Spinal cord (tissue), 10 donors: Measurements from ENCODE around the gene DIS3L2. TPM values are rescaled to one million over a fixed set of nuclear protein-coding genes. Genes with fewer than 3 reads are reported as not detected.

Experiments used
- DNase-seq, 6 donors: peaks; one replicate each; pipeline versions ENCODE4 v3.0.0 to v3.0.0-alpha.2; 2013 to 2015; ENCODE audit warnings: low spot score in 6 of 6, low read depth in 4 of 6
- H3K27ac ChIP-seq: one replicate; pipeline ENCODE4 v1.5.1; 2013; ENCODE audit warnings: low read depth, low read length, control low read depth
- H3K27me3 ChIP-seq: one replicate; pipeline ENCODE4 v1.6.1; 2013; ENCODE audit warnings: low read length; ENCODE audit not compliant: control insufficient read depth, insufficient read depth
- H3K36me3 ChIP-seq: one replicate; pipeline ENCODE4 v1.6.1; 2013; ENCODE audit warnings: low read length; ENCODE audit not compliant: control insufficient read depth, insufficient read depth
- H3K4me1 ChIP-seq: one replicate; pipeline ENCODE4 v1.6.1; 2013; ENCODE audit warnings: low read length; ENCODE audit not compliant: control insufficient read depth, insufficient read depth
- H3K4me3 ChIP-seq: one replicate; pipeline ENCODE4 v1.5.1; 2013; ENCODE audit warnings: low read depth, low read length, control low read depth
- H3K9me3 ChIP-seq: one replicate; pipeline ENCODE4 v1.6.1; 2013; ENCODE audit warnings: low read length; ENCODE audit not compliant: control insufficient read depth, insufficient read depth
- WGBS: methylation state at CpG from one replicate; pipeline ENCODE4 v1.1.5; 2013; ENCODE audit warnings: missing lambda C conversion rate; ENCODE audit not compliant: insufficient coverage; 5-methylcytosine and 5-hydroxymethylcytosine counted together
- polyA plus RNA-seq, 2 donors: library from polyadenylated mRNA; unstranded; fragments of 120-200 nt; gene quantifications; one replicate each; pipeline ENCODE4 v1.2.1, GENCODE V29; 2013; ENCODE audit not compliant: insufficient read length in 2 of 2
- total RNA-seq, 2 donors: library from RNA; depleted of rRNA in 1 of 2; stranded (reverse); fragments of 120-200 nt in 1 of 2; fragments of >200 nt in 1 of 2; gene quantifications; one replicate each; pipeline versions ENCODE4 v1.2.3 to v1.2.4, GENCODE V29; 2013 to 2014
- donor health status: healthy.

The DIS3L2 gene
- total and polyA plus RNA-seq, 4 donors, result 29.8 to 37.2 (median 33.2) TPM

DNA sequence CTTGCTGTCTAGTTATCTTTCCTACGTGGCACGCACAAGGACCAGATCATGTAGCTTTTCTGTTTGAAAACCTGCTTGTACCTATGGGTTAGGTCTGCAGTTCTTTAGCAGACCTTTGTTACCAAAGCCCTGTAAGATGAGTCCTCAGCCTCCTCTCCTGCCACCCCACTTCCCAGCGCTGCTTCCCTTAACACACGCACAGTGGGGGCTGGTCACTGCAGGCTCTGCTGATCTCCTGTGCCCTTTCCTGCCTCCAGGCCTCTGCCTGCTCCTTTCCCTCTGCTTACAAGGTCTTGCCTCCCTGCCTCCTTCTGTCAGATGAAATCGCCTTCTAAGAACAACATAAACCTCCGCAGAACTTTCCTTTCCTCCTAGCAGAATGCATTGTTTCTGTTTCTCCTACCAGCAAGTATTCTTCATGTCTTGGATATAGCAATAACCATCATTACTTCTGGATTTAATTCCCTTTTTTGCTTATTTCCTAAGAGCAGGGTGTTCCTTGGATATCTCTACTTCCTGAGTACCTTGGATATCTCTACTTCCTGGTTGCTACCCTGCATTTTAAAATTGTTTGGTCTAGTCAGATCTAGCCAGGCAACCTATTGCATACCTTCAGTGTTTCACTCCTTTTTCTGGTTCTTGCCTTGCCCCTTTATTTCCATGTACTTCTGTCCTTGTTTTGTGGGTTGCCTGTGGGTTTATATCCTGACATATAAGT, 257.4 kb downstream of the DIS3L2 start:
- DNase-seq, result no peak
- WGBS, result 93% methylated on average over 6 of the region's 6 CpGs
- Histone ChIP-seq H3K4me1 (no peaks in the 10 kb centered on the region), H3K4me3 (no peak overlapping the region), H3K36me3 (no peaks in the 10 kb centered on the region), H3K9me3 (no peaks in the 10 kb centered on the region), H3K27me3 (no peaks in the 10 kb centered on the region), H3K27ac (no peak overlapping the region)

DNA sequence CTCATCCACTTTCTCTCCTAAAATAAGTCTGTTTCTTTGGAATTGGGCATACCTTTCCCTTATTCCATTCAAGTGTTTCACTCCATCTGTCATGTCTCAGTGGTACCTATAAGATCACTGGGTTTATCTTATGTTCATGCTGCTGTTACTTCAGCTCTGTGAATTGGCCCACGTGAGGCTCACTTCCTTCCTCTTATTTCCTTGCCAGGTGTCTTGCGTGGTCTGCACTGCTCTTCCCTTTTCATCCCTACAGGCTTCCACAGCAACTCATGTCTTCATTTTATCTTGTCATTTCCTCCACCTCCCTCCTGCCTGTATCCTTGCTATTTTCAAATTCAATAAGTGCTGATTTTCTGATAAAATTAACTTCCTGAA, 258.0 kb downstream of the DIS3L2 start:
- 85% methylated on average over 2 of the region's 2 CpGs for WGBS
- DNase-seq, result no peak
- no peaks in the 10 kb centered on the region for H3K4me1 ChIP-seq

GRCh38 chr2:232219932-232220331, 258.4 kb downstream of the DIS3L2 start:
- Histone ChIP-seq H3K4me3 (no peak overlapping the region), H3K27ac (no peak overlapping the region), H3K9me3 (no peaks in the 10 kb centered on the region), H3K4me1 (no peaks in the 10 kb centered on the region), H3K27me3 (no peaks in the 10 kb centered on the region), H3K36me3 (no peaks in the 10 kb centered on the region)
- WGBS, result 100% methylated on average over 2 of the region's 5 CpGs
- no peak for DNase-seq

More for the DNA sequence above, 258.0 kb downstream of the DIS3L2 start:
- Histone ChIP-seq H3K9me3 (no peaks in the 10 kb centered on the region), H3K27me3 (no peaks in the 10 kb centered on the region), H3K27ac (no peak overlapping the region), H3K4me3 (no peak overlapping the region), H3K36me3 (no peaks in the 10 kb centered on the region)

DNA sequence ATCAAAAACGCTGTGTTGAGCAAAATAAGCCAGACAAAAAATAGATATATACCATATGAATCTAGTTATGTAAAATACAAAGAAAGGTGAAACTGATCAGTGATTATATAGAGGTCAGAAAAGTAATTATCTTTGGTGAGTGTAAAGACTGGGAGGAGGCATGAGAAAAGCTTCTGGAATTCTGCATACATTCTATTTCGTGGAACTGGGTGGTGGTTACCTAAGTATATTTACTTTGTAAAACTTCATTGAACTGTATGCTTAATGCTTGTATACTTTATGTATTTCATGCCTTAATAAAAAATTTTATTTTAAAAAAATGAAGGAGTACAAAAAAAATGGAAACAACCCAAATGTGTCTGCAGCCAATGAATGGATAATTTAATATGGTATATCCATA, 263.9 kb downstream of the DIS3L2 start:
- Histone ChIP-seq H3K27me3 (no peaks in the 10 kb centered on the region), H3K4me1 (peaks cover 7% of the 10 kb centered on the region), H3K4me3 (no peak overlapping the region), H3K9me3 (no peaks in the 10 kb centered on the region), H3K36me3 (no peaks in the 10 kb centered on the region), H3K27ac (no peak overlapping the region)
- no CpG with 5 or more reads among the region's 2 CpGs for WGBS
- no peak for DNase-seq

- Histone ChIP-seq H3K9me3 (no peaks in the 10 kb centered on the region), H3K4me1 (peaks cover 7% of the 10 kb centered on the region), H3K4me3 (no peak overlapping the region), H3K36me3 (no peaks in the 10 kb centered on the region), H3K27me3 (no peaks in the 10 kb centered on the region), H3K27ac (no peak overlapping the region)
- 100% methylated on average over 1 of the region's 1 CpG for WGBS
- no peak for DNase-seq
These were observed 264.4 kb downstream of the DIS3L2 start for GRCh38 chr2:232225895-232226294.

DNA sequence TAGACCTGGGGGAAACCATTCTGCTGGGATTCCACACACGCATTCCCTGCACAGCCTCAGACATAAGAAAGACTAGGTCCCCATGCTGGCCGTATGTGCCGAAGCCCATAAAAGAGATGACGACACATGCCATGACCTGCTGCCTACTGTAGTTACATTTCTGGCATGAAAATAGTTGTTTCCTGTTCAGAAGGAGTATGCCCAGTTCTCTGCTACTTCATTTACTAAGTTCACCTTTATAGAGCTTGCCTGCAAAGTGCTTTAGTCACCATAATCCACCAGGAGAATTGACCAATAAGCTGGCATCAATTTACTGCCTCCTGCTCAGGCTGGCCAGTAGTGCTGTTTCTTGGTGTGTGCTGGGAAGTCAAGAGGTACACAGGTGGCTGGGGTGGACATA, 266.8 kb downstream of the DIS3L2 start:
- Histone ChIP-seq H3K9me3 (no peaks in the 10 kb centered on the region), H3K36me3 (no peaks in the 10 kb centered on the region), H3K27me3 (no peaks in the 10 kb centered on the region), H3K4me3 (no peak overlapping the region), H3K4me1 (peaks cover 7% of the 10 kb centered on the region), H3K27ac (no peak overlapping the region)
- 100% methylated on average over 4 of the region's 4 CpGs for WGBS
- no peak for DNase-seq

- H3K27ac ChIP-seq, result no peak overlapping the region
- H3K4me3 ChIP-seq, result no peak overlapping the region
- H3K9me3 ChIP-seq, result no peaks in the 10 kb centered on the region
- H3K27me3 ChIP-seq, result no peaks in the 10 kb centered on the region
- WGBS, result 74% methylated on average over 3 of the region's 7 CpGs
- DNase-seq, result no peak
- H3K36me3 ChIP-seq, result no peaks in the 10 kb centered on the region
- peaks cover 7% of the 10 kb centered on the region for H3K4me1 ChIP-seq
These were observed 267.7 kb downstream of the DIS3L2 start for GRCh38 chr2:232228971-232229894.

GRCh38 chr2:232229911-232230310, 268.4 kb downstream of the DIS3L2 start:
- Histone ChIP-seq H3K36me3 (no peaks in the 10 kb centered on the region), H3K27me3 (no peaks in the 10 kb centered on the region), H3K9me3 (no peaks in the 10 kb centered on the region), H3K27ac (no peak overlapping the region), H3K4me3 (no peak overlapping the region), H3K4me1 (peaks cover 7% of the 10 kb centered on the region)
- WGBS, result 94% methylated on average over 2 of the region's 3 CpGs
- no peak for DNase-seq

DNA sequence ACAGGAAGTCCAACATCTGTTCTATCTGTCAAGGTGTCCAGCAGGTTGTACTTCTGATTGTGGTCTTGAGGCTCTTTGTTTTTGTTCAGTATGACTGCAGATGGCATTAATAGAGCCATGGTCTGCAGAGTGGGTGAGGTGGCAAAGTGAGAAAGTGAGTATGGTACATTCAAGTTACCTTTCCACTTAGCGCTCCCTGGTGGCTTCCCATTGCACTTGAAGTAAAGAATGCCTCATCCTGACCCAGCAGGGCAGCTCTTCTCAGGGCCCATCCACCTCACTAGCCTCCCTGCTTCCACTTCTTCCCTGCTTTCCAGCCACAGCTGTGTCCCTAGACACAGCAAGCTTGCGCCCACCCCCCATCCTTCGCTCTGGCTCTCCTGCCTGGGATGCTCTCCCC, 269.0 kb downstream of the DIS3L2 start:
- peaks cover 7% of the 10 kb centered on the region for H3K4me1 ChIP-seq
- WGBS, result 82% methylated on average over 3 of the region's 3 CpGs
- DNase-seq, result no peak

More for the DNA sequence above, 269.0 kb downstream of the DIS3L2 start:
- Histone ChIP-seq H3K4me3 (no peak overlapping the region), H3K9me3 (no peaks in the 10 kb centered on the region), H3K27ac (no peak overlapping the region), H3K27me3 (no peaks in the 10 kb centered on the region), H3K36me3 (no peaks in the 10 kb centered on the region)
